OCI-LY3 (cell line): Measurements from ENCODE around the gene SOX15.

Experiments
- EZH2phosphoT487 ChIP-seq: fragments of 200-600 bp; shearing (Covaris generic); IDR thresholded peaks from 2 replicates; pipeline ENCODE4 v1.6.1; 2018; ENCODE audit warnings: antibody characterized with exemption, mixed run types, low read depth
- TF ChIP-seq, protein P1 (sequence below): fragments of 200-600, 300-600 bp; sonication (generic); IDR thresholded peaks from 2 replicates; pipeline ENCODE4 v1.5.1; 2014; ENCODE audit warnings: antibody characterized with exemption, low read length, low read depth

GRCh38 chr17:7629939-7630571 lies 40.2 kb upstream of the SOX15 start, which contains the start of gene SHBG:
- TF ChIP-seq EZH2phosphoT487: no peak
- TF ChIP-seq, protein P1, sequence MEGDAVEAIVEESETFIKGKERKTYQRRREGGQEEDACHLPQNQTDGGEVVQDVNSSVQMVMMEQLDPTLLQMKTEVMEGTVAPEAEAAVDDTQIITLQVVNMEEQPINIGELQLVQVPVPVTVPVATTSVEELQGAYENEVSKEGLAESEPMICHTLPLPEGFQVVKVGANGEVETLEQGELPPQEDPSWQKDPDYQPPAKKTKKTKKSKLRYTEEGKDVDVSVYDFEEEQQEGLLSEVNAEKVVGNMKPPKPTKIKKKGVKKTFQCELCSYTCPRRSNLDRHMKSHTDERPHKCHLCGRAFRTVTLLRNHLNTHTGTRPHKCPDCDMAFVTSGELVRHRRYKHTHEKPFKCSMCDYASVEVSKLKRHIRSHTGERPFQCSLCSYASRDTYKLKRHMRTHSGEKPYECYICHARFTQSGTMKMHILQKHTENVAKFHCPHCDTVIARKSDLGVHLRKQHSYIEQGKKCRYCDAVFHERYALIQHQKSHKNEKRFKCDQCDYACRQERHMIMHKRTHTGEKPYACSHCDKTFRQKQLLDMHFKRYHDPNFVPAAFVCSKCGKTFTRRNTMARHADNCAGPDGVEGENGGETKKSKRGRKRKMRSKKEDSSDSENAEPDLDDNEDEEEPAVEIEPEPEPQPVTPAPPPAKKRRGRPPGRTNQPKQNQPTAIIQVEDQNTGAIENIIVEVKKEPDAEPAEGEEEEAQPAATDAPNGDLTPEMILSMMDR: no peak
